ENCODE data around the gene POPDC3. TPM values are rescaled to one million over a fixed set of nuclear protein-coding genes. Genes with fewer than 3 reads are reported as not detected.
"Not testable (repeated sequence)": the region's sequence is repeated elsewhere in the genome, so short reads cannot be mapped to it uniquely, and the experiment has no call there.

Gene POPDC3, protein sequence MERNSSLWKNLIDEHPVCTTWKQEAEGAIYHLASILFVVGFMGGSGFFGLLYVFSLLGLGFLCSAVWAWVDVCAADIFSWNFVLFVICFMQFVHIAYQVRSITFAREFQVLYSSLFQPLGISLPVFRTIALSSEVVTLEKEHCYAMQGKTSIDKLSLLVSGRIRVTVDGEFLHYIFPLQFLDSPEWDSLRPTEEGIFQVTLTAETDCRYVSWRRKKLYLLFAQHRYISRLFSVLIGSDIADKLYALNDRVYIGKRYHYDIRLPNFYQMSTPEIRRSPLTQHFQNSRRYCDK
- 74.6 TPM for polyA plus RNA-seq (ENCODE audit: insufficient read length)

DNA sequence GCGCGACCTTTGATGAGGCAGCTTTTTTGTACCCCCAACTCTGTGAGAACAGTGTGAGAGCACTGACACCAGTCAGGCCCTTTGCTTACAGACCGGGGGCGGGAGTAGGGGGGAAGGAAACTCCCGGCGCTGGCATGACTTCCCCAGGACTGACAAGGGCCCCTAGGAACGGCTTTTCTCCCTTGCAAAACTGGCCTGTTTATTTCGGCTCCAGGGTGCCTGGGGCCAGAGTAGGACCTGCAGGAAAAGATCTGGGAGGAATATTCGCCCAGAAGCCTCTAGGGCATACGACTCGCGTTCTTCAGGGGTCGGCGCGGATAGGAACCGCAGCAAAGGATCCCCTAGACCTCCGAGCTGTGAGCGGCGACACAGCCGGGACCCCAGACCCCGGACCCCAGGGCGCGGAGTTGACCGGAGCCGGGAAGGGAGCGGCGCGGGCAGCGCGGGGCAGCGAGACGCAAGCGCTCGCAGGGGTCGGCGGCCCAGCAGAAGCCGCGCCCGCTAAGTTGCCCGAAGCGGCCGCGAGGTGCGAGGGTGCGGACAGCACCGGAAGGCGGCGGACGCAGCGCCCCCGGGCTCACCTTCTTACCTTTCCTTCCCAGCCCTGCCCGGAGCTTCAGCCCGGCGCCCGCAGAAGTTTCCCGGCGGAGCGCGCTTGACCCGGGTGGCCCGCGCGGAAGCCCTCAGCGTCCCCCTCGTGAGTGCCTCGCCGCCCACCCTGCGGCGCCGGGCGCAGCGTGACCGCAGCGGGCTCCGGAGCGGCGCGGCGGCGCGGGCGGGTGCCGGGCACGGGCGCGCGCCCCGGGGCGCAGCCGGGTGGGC, at the start of gene POPDC3:
POPDC3 (minus strand) TSS at position 771 of the 822 bp plus-strand sequence. CDS start 18,105 bp downstream, outside the sequence.
- DNase-seq: peak; percentile 15

DNA sequence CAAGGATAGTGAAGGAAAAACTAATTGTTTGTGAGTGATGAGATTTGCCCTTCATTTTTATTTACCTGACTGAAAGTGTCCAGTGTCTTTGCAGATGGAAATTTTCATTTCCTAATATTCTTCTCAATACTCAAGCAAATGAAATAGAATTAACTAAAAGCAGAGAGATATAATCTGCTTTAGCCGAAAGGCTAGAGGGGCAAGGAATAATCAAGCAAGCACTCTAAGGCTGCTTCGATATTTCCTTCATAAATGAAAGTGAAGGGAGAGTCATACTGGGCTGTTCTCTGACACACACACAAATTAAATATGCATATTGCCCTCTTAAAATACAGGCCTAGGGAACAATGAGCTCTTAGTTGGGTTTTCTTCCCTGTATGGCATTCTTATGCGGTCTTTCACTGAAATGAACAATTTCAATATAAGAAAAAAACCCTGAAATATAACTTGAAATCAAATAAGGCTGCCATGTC, 47.5 kb upstream of the POPDC3 start:
- DNase-seq: no peak

DNA sequence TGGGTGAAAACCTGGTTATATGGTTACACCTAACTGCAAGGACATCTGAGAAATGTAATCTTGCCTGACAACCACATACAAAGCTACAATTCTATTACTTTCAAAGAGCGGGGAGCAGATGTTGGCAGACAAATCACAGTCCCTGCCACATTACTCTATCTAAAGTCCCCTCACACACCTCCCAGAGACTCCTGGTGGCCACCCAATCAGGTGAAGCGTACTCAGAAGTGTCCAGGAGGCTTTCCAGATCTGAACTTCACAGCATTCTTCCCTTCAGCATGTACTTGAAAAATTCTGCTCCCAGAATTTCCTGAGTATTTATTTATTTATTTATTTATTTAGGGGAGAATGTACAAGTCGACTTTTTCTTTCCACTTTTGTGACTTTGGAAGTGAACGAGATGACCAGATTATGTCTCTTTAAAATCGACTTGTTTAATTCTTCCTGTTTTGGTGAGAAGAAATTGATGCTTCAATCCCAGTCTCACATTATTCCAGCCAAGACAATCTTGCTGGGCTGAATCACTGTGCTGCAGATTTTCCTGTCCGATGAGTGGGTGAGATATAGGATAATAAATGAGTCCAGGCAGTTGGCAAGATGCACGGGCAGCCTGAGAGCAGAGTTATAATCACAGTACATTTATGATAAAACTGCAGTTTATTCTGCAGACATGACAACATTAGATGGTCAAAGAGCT, 46.9 kb upstream of the POPDC3 start:
- DNase-seq: no peak

DNA sequence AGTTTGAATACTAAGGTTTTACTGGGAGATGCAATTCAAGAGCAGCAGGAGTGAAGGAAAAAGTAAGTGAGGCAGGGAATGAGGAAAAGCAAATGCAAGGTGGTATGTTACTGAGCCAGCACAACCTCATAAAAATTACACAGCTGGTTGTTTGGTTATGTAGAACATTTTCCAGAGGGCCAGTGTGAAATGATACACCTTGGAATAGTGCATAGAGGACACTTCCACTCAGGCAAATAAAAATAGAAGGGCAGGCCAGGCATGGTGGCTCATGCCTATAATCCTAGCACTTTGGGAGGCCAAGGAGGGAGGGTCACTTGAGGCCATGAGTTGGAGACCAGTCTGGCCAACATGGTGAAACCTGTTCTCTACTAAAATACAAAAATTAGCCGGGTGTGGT, 43.4 kb upstream of the POPDC3 start:
- DNase-seq: no peak

DNA sequence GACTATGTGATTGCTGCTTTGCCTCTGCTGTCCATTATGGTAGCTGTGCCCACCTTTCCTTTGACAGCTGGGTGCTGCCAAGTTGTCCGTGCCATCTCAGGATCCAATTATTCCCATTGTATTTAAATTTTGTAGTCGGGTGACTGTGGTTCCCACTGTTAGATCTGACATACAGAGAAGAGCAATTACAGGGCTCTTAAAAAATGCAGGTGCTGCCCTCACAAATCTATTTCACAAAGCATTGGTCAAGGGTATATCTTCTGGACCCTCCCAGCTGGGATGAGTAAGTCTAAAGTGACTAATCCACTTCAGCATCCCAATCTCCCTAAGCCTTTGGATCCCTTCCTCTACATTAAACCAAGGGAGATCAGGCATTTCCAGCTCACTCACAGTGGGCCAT, 41.4 kb upstream of the POPDC3 start:
- DNase-seq: not testable (repeated sequence)

DNA sequence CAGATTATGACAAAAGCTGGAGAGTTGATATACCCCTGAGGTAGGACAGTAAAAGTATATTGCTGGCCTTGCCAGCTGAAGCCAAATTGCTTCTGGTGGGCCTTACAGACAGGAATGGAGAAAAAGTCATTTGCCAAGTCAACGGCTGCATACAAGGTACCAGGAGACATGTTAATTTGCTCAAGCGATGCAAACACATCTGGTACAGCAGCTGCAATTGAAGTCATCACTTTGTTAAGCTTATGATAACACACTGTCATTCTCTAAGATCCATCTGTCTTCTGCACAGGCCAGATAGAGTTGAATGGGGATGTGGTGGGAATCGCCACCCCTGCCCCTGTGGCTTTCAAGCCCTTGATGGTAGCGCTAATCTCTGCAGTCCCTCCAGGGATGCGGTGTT, 40.4 kb upstream of the POPDC3 start:
- no peak for DNase-seq

DNA sequence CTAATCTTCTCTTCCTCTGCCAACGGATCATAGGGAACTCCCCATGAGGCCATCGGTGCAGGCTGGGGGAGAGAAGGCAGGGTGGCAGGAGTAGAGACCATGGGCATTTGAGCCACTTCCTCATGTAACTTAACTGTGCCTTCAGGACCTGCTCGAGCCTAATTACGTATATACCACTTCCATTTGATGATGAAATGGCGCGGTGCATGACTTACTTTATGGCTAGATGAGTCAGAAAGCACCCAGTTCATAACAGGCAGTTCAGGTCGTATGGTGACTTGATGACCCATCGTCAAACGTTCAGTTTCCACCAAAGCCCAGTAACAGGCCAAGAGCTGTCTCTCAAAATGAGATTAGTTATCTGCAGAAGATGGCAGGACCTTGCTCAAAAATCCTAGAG, 39.4 kb upstream of the POPDC3 start:
- DNase-seq: not testable (repeated sequence)

DNA sequence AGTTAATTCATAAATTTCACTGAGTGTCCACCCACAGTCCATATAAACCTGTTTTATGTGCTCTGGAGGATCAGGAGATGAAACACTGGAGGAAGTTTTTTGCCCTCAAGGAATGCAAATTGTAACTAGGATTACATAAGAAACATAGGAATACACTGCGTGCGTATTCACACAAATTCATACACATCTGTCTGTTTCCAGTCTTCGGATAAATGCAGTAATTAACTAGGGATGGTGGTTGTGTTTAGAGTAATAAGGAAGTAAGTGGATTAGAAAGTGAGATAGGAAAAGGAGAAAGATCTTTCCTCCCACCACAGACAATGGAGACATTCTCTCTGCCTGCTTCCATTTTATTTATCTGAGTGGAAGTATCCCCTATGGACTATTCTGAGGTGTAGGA, 35.7 kb upstream of the POPDC3 start:
- no peak for DNase-seq

DNA sequence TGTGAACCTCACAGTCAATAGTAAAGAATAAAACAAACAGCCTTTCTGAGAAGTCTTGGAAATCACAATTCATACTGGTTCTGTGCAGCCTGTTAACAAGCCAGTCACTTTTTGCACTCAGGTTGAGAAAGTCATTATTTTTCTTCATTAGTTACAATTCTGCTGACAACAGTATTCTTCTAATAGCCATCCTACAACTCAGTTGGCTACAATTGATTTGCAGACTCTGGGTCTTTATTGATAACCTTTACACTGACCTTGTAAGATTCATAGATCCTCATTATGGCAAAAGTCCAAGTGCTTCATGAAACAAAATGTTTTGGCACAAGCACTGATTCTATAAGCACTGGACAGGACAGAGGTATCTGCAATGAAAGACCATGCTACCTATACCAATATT, 34.9 kb upstream of the POPDC3 start:
- DNase-seq: no peak

DNA sequence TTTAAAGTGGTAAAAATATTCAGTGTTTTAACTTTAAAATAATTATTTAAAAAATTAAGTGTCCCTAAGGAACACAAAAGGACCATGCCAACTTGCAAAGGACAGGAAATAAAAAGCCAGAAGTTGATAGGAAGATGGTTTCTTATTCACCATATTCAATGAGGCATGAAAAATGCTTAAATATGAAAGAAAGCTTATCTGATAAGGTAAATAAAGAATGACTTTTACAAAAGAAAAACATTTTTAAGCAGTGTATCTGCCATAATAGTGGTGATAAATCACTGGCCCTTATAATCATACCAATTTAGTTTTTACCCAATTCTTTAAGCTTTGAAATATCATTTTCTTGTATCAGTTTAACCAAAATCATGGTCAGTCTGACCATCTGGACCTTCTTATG, 33.5 kb upstream of the POPDC3 start:
- no peak for DNase-seq

DNA sequence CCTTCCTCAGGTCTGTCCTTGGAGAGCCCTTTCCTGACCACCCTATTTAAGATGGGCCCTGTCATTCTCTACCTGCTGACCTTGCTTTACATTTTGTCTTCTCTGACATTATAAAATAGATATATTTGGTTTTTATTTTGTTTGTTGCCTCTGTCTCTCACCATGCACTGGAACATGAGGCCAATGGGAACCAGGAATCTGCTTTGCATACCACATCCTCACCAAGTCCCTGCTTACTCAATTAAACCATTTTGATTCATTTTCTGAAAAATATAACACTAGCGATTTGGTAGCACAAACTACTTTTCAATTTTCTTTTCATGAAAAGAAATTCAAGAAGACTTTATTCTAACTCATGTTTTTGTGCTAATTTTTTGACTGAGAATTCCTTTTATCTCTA, 32.8 kb upstream of the POPDC3 start:
- DNase-seq: no peak

DNA sequence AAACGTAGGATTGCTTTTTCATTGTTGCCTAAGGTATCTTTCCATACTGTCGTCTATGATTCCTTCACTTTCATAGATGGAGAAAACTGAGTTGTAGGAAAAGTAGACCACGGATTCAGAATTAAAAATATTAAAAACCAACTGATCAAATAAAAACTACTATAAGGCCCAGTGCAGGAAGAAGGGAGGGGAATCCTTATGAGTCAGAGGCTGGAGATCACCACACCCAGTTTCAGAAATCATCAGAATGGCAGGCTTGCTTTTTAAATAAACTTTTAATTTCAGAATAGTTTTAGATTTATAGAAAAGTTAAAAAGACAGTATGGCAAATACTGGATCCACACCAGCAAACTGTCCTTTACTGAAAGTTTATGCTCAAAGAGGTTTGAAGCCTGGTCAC, 32.0 kb upstream of the POPDC3 start:
- DNase-seq: no peak

DNA sequence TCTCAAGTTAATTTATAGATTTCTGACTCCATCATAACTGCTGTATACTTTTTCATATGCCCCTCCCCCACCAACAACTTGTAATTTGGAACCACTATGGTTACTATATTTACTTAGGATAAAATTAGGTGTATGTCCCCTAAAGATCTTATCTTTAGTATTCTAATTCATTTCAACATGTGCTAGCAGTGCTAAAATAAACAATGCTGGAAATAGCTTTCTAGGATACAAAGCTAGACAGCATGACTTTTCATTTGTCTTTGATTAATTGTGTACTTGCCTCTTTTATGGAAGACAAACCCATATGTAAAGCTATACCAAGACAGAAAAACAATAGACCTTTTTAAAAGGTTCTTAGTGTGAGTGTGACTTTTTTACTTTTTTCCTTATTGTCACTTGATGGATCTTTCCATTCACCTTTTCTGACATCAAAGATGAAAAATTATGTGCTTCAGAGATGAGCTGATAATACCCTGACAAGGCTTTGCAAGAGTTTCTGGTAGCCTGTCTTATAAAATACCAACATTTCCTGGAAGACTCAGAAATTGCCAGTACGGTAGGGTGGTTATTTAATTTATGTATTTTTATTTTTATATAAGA, 31.2 kb upstream of the POPDC3 start:
- no peak for DNase-seq

DNA sequence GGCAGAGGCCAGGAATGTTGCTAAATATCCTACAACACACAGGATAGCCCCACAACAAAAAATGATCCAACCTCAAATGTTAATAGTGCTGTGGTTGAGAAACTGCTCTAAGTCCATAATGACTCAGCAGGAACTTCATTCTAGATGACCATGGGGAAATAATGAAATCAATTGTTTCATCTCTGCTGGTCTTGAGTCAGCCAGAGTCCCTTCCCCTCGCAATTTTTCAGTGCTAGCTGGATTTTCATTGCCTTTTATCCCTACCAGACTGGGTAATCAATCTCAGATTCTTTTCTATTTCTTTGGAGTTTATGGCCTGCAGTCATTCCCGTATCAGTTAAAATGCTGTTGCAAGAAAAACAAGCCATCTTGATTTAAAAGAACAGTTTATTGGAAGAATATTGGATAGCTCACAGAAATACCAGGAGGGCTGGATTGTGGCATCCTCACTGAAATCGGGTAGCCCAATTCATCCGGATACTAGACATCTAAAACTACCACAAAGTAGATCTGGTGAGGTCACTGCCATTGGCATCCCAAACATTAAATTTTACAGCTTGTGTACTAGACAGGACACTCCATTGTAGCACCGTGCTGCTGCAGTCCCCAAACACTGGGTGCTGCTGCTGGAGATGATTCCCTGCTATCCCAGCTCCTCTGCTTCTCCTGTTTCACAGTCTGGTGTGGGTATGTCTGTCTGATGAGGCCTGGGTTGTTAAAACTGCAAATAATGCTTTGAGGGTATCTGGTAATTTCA, 30.3 kb upstream of the POPDC3 start:
- no peak for DNase-seq

DNA sequence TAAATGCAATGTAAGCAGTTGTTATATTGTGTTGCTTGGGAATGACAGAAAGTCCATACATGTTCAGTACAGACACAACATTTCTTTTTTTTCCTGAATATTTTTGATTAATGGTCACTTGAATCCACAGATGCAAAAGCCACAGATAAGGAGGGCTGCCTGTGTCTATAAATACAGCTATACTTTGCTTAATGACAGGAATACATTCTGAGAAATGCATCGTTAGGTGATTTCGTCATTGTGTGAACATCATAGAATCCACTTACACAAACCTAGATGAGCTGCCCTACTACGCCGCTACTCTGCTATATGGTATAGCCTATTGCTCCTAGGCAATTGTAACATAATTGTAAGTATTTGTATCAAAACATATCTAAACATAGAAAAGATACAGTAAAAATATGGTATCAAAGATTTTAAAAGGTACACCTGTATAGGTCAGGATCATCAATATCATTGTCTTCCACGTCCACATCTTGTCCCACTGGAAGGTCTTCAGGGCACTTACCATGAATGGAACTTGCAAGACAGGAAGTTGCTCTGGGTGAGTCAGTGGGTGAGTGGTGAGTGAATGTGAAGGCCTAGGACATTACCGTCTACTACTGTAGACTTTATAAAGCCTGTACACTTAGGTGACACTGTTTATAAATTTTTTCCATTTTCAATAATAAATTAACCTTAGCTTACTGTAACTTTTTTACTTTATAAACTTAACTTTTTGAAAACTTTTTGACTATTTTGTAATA, 27.9 kb upstream of the POPDC3 start:
- no peak for DNase-seq

DNA sequence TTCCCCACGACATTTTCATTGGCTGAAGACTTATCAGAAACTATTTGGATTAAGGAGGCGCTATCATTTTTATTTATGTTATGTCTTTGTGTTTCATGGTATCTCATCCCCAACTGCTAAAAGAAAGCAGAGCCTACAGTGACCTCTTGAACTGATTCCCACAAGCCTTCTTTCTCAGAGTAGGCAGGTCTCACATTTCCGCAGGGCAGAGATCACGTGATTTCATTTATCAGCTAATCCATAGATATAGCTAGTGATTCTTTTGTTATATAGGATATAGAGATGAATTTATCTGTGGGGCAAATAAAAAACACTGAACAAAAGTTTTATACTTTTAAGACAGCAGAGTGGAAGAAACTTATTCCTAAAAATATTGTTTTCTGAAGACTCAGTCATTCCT, 25.0 kb upstream of the POPDC3 start:
- no peak for DNase-seq

DNA sequence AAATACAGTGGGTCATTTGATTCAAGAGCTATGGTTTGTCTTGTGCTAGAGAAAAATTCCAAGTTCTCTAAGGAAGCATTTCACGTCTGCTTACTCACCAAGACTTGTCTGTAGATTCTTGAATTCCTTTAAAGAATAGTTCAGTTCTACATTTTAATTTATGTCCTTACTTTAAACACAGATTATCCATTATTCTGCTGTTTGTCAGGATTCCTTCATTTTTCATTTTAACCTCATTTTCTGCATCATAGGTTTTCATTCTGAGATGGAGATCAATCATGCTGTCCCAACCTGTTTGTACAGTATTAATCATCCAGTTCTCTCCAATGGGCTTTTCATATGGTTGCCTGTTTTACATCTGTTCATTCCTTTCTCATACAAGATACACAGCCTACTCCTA, 24.5 kb upstream of the POPDC3 start:
- no peak for DNase-seq

DNA sequence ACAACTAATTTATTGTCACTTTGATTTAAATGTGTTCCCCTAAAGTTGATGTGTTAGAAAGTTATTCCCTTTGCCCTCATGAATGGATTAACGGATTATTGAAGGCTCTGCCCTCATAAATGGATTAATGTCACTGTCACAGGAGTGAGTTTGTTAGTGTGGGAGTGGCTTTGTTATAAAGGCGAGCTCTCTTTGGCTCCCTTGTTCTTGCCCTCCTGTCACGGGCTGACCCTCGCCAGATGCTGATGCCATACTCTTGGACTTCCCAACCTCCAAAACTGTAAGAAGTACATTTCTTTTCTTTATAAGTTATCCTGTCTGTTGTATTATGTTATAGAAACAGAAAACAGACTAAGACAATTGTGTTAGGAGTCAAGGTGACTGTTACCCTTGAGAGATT, 22.7 kb upstream of the POPDC3 start:
- no peak for DNase-seq

DNA sequence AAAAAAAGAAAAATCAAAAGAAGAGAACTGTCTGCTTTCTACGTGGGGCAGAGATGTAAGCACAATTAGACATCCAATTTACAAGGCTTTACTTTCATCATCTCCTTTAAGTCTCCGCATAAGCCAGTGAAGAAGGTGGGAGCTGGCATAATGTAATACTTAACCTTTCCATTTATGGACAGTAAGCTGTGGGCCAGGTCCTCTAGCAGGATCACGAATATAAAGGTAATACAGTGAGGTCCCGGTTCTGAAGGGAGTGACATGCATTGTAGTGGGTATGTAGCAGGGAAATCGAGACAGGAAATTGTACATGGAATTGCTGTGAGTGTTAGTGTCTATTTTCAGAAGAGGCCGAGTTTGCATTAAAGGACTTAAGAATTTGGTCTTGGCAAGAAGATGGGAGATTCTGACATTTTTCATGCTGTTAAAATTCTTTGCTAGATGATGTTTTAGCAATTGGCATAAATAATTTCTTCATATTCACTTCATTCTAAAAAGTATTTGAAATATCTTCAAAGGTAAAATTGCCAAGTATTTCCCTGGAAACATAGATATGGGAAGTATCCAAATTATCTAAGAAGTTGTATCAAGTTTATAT, 20.4 kb upstream of the POPDC3 start:
- DNase-seq: no peak

DNA sequence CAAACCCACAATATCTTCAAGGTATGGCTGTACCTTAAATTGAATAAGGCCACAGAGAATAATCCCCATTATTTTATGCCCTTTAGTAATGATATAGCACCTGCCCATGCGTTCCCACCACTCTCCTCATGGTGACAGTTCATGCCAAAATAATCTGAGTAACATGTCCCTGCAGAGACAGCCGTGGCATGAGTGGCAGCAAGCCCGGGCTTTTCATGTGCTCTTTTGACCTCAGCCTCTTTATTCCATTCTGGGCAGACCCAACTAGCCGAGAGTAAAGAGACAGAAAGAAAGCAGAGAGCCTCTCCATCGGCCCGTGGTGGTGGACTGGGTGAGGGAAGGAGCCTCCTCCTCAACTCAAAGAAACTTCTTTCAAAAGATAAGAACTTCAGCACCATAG, 19.9 kb upstream of the POPDC3 start:
- DNase-seq: no peak

DNA sequence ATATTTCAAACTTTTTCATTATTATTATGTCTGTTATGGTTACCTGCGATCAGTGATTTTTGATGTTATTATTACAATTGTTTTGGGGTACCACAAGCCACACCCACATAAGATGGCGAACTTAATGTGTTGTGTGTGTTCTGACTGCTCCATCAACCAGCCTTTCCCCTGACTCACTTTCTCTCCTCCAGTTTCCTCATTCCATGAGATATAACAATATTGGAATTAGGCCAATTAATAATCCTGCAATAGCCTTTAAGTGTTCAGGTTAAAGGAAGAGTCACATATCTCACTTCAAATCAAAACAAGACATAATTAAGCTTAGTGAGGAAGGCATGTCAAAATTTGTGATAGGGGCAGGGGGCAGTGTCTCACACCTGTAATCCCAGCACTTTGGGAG, 16.3 kb upstream of the POPDC3 start:
- no peak for DNase-seq

Data from hindlimb muscle (tissue), 1 donor.